ENCODE results near the gene FAM216A.
"Not testable (repeated sequence)": the region's sequence is repeated elsewhere in the genome, so short reads cannot be mapped to it uniquely, and the experiment has no call there.

Gene FAM216A

DNA sequence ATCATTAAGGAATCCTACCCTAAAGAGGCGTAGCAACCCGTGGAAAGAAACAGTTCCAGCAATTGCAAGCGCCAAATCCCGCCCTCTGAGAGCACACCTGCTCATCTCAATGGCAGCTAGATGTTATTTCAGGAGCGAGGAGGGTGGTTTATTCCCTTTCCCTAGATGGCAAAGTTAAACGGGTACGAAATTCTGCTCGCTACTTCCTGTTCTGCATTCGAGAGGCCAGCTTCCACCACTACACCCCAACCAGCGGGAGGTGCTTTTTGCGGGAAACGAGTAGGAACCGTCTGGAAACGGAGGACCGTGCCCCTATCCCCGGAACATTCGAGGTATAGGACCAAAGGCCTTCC, 32.7 kb downstream of the FAM216A start:
- peak in 1 of 2 experiments; percentile 1 for DNase-seq

DNA sequence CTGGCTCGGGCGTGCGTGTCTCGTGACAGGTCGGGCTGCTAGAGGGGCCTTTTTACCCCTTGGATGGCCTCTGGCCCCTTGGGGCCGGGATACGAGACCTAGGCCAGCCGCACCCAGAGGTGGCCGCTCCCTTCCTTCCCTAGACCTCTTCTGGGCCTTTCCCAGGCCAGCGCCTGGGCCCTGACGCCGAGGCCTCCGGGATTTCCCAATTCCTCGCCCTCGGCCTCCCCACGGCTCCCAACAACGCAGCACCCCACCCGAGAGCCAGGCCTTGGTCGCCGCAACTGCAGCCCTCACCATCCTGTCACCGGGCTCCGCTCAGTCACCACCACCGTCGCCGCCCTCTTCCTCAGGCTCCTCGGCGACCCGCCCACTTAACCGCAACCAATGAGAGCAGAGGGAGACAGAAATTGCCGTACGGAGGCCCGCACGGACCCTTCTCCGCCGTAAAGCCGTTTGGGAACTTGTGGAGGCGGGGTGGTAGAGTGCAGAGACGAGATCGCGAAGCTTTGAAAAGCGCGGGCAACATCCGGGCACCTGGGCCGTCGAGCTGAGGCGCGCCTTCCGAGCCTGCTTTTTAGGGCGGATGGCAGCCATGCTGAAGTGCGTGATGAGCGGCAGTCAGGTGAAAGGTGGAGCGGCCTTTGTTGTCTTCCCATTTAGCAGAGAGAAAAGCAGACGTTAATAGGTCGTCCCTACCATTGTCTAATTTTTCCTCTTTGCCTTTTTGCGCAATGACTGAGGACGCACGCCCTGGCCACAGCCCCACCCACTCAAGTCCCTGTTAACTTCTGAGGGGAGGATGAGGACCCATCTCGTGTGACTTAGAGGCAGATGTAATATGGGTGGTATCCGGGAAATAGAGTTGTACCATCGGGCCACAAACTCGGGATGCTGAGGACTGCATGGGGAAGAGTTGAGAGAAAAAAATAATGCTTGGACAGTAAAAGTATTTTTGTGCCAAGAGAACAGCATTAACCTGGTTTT, 33.4 kb downstream of the FAM216A start, which contains the start of the genes RAD9B and VPS29:
Gene RAD9B, plus strand, starts transcription at position 580 of the 987 bp plus-strand sequence. Its CDS starts 7 bp downstream, at position 587.
Gene VPS29, minus strand, starts transcription at position 360 of the 987 bp plus-strand sequence. Its CDS starts 60 bp downstream, at position 300.
- peak; percentile 98 to 99 for DNase-seq

DNA sequence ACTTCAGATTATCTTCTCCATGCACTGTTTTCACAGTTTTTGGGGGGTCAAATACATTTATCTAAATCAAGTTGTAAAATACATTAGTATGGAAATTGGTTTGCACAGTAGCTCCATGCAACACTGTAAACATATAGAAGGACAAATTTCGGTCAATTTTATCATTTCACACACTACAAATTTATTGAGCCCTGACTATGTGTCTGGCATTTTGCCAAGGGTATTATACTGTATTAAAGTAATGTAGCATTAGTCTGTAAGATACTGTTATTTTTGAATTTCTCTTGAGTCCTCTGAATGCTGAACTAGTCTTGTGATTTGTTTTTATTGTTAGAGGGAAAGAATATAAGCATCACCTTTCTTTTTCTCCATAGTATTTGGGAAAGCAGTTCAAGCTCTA, 34.8 kb downstream of the FAM216A start:
- DNase-seq, result no peak

DNA sequence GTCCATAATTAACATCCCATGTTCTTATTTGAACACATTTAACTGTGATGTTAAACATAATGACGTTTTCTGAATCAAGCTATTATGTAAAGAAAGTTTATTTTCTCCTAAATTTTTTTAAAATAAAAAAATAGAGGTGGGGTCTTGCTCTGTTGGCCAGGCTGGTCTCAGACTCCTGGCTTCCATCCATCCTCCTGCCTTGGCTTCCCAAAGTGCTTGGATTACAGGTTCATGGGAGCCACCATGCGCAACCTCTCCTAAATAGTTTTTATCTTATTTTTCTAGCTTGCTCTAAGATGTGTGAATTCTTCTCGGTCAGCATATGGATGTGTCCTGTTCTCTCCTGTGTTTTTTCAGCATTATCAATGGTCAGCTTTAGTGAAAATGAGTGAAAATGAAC, 36.7 kb downstream of the FAM216A start:
- no peak for DNase-seq

DNA sequence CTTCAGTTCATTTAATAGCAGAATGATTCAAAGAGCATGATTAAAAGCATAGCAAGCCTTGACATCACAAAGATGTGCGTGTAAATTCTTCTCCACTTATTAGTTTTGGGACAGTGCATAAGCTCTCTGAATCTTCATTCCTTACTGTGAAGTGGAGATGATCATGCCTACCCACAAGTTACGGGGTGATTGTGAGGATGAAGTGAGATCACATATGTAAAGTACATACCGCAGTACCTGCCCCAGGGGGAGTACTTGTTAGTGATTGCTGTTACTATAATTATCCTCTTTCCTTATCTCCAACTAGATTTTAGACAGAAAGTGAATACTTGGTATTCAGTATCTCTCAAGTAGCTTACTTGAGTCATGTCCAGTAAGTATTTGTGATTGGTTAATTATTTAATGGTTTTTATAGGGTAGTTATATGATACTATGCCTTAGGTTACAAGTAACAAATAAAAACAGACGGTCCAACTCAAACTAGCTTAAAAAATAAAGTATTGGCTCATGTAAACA, 39.5 kb downstream of the FAM216A start:
- no peak for DNase-seq

DNA sequence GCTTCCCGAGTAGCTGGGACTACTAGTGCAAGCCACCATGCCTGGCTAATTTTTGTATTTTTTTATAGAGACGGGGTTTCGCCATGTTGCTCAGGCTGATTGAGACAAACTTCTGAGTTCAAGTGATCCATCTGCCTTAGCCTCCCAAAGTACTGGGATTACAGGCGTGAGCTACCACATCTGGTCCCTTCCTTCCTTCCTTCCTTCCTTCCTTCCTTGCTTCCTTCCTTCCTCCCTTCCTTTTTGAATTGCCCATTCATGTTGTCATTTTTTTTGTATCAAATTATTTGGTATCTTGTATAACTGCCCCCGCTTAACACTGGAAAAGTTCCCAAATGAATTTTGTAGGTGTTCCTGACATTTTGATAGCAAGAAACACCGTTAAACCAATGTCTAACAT, 45.2 kb downstream of the FAM216A start:
- DNase-seq, result no peak

DNA sequence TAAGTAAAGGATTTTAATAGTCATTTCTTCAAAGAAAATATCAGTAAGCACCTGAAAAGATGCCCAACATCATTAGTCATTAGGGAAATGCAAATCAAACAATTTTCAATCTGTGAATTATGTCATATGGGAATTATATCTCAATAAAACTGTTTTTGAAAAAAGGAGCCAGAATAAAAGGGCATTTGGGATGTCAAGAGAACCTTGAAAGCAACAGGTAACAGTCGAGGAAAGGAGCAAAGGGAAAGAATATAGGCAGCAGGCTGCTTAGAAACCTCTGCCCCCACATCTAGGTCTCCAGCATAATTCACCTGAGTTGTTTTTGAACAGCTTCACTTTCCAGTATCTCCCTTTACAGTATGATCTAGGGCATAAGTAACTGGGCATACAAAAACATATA, 45.7 kb downstream of the FAM216A start:
- DNase-seq, result no peak

DNA sequence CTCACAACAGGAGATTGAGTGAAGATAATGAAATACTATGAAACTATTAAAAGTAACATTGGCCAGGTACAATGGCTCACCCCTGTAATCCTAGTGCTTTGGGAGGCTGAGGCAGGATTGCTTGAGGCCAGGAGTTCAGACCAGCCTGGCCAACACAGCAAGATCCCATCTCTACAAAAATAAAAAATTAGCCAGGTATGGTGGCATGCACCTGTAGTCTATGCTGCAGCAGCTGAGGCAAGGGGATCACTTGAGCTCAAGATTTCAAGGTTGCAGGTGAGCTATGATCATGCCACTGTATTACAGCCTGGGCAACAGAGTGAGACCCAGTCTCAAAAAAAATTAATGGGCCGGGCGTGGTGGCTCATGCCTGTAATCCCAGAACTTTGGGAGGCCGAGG, 48.4 kb downstream of the FAM216A start:
- no peak for DNase-seq

DNA sequence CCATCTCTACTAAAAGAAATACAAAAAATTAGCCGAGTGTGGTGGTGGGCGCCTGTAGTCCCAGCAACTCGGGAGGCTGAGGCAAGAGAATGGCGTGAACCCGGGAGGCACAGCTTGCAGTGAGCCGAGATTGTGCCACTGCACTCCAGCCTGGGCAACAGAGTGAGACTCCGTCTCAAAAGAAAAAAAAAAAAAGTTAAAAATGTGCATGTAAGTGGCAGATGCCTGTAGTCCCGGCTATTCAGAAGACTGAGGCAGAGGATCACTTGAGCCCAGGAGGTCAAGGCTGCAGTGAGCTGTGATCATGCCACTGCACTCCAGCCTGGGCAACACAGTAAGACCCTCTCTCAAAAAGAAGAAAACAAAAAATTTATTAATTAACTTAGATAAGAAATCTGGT, 49.4 kb downstream of the FAM216A start:
- DNase-seq, result not testable (repeated sequence)

DNA sequence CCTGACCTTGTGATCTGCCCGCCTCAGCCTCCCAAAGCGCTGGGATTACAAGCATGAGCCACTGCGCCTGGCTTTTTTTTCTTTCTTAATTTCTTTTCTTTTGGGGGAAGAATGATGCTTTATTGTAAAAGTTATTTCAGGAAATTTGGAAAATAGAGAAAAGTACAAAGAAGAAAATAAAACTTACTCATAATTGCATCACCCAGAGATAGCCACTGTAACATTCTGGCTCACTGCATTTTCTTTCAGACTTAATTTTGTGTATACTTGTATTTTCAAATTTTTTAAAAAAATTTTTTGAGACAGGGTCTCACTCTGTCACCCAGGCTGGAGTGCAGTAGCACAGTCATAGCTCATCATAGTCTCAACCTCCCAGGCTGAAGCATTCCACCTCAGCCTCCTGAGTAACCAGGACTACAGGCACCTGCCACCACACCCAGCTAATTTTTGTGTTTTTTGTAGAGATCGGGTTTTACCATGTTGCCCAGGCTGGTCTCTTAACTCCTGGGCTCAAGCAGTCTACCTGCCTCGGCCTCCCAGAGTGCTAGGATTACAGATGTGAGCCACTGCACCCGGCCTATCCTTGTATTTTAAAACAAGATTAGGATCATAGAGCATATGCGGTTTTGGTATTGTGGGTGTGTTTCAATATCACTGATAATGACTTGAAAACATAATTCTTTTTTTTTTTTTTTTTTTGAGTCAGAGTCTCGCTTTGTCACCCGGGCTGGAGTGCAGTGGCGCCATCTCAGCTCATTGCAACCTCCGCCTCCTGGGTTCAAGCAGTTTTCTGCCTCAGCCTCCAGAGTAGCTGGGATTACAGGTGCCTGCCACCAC, 52.4 kb downstream of the FAM216A start:
- DNase-seq, result not testable (repeated sequence)

DNA sequence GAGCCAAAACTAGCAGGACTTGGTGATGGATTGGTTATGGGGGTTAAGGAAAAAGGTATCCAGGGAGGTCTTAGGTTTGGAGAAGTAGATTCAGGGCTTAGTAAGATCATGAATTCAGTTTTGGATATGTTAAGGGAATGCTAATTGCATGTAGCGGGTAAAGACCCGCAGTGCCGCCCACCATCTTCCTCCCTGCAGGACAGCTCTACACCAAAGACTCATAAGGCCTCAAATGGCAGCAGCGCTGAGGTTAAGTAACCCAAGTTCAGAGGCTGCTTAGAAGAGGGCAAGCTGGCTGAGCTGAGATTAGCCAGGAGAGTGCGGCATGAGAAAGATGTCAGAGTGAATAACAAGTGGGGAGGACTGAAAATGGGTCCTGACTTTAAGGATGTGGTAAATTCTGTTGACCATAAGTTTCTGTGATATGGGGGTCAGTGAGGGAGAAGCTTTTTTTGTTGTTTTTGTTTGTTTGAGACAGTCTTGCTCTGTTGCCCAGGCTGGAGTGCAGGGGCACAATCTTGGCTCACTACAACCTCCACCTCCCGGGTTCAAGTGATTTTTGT, 59.7 kb downstream of the FAM216A start:
- no peak for DNase-seq

DNA sequence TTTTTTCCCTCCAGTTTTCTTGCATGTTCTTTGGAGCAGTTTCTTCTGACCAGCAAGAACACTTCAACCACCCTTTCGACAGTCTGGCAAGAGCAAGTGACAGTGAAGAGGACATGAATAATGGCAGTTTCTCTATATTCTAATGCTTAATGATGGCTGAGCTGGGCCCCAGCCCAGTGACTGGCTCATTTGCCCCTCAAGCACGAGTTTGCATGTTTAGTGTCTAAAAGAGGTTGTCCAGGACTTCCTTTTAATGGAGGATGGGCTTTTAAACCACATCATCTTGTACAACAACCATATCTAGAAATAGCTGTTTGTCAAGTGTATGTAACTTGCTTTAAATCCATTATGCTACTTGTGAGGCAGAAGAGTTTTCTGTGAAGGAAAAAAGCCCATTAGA, 61.9 kb downstream of the FAM216A start:
- no peak for DNase-seq

DNA sequence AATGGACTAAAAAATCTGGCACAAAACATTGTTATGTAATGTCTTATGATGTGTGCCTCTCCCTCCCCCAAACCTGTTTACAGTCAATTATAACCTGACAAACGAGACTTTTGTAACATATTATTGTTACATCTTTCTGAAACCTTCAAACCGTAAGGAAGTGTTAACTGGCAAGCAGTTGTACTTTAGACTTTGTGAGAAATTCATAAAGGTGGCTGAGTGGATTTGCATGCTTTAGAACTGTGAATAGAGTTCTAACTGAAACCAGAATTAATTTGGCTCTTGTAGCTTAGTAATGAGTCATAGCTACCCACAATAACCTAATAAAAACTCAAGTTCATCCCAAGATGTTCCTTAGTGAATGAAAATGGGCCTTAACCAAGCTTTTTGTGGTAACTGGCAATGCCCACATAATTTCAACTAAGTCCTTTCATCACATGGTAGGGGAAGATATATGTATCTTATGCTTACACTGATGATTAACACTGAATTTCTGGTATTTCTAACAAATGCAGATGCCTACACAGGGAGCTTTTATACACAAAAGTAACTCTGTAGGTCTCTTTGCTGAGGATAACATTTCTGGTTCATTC, 63.2 kb downstream of the FAM216A start:
- DNase-seq, result no peak

DNA sequence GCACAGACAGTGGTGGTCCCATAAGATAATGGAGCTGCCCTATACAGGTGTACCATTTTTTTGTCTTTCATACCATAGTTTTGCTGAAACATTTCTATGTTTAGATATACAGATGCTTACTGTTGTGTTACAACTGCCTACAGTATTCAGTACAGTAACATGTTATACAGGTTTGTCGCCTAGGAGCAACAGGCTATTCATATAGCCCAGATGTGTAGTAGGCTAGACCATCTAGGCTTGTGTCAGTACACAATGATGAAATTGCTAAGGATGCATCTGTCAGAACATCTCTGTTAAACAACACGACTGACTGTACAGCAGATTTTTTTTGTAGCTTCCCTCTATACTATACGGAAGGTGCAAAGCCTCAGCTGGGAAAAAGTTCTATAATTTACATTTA, 64.0 kb downstream of the FAM216A start:
- no peak for DNase-seq

DNA sequence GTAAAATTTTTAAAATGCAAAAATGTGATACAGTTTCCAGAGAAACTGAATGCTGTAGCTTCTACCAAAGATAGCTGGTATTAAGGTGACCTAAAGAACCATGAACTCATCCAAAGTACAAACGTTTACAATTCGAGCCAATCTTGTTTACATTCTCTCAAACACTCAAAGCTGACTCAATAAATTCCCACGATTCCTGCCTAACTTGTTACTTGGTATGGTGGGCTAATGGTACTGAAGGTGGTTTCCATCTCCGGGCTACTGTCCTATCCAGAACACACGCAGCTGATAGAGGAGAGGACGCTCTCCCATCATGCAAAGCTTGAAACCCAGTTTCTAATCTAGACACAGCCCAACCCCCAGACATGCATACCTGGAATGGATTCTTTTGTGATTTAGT, 65.0 kb downstream of the FAM216A start:
- DNase-seq, result no peak

DNA sequence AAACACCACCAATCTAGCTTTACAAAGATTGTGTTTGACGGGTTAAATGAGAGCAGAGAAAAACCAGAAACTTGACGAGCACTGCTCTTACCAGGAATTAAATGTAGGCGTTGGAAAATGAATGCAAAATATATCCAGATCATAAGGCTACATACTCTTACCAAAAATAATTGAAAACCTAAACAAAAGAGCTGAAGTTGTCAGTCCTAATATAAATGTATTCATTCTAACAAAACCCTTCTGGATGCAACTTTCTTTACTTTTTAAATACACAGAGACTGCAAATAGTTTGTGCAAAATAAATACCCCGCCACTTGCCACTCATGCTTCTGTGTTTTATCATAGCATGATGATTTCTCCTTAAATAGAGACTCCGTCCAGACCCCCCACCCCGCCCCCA, 66.2 kb downstream of the FAM216A start:
- no peak for DNase-seq

DNA sequence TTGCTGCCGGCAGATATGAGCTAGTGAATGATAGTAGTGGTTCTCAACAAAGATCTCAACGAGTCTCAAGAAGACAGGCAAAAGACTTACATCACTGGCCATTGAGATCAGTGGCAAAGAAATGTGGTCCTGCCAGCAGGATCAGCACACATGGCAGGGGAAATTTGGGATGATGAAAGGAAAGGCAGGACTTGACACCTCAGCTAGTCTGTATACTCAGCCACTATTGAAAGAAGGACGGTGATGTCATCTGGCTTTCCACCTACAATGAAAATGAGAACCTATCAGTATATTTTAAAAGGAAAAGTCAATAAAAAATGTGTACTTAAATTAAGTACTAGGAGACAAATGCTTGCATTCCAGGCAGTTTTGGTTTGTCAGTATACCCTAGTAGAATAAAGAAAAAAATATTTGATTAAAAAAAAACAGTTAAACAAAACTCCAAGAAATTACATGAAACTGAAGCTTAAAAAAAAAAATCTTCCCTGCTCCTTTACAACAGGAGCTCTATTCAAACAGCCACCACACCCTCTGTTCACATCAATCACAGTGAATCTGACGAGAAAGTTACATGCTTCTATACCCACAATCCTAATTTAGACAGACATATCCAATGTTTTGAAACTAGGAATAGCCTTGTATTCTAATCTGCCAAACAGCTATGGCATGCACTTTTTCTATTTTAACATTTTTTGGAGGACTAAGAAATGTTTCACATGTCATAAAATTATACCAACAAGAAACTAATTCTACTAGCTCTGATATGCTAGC, 68.4 kb downstream of the FAM216A start:
- no peak for DNase-seq

DNA sequence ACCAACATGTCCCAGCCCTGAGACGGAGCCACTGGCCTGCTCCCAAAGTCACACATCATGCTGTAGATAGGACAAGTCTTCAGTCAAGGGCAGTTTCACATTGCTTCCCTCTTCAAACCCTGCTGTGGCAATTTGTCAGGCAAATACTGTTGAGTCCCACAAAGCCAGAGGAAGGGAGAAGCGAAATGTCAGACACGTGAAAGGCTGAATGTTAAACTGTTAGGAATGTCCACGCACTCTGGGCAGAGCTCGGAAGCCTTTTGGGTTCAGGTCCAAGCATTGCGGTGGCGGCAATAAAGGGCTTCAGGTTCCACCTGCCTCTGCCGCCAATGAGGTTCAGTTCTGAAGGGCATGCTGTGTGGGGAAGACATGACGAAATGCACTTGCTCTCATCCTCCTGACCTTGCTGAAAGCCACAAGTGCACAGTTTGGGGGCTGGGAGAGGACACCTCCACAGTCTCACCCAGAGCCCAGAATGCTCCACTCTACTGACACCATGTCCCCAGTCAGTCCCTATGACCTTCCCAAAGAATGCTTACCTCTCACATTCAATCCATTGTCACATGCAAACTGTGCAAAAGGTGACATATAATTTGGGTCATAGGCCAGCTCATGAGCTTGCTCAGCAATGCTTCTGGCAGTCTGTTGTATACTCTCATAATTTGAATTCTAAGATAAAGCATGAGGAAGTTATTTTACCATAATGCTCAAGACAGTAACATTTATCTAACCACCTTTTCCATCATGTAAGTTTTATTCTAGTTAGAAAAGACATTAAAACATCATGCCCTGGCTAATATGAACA, 69.2 kb downstream of the FAM216A start:
- DNase-seq, result no peak

DNA sequence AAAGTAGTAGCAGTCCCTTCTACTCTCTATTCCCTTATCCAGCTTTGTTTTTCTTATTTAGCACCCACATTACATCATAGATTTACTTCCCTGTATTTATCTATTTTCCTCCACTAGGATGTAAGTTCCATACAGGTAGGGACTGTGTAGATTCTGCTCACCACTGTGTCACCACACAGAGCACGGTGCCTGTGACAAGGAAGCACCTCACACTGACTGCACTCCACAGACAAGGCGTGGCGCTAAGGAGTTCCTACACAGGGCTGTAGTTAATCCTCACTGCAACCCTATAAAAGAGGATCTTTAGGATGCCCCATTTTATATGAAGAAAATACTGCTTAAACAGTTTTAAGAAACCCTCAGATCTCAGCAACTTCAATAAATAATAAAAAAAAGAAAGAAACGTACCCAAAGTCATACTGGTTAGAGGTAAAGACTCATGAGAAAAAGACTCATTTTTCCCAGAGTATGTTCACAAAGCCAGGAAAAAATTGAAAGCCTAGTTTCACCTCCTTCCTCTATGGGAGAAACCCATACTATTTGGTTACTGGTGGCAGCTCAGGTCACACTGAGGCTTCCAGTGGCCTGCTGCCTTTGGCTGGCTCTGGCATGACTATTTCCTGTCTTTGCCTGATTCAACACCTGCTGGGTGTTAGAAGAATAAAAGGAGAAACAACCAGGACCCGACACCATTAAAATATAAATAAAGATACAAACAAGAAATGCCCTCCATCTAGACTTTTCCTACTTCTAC, 70.4 kb downstream of the FAM216A start:
- no peak for DNase-seq
